ENCODE results near the gene ARHGEF1.
"Not testable (repeated sequence)": the region's sequence is repeated elsewhere in the genome, so short reads cannot be mapped to it uniquely, and the experiment has no call there.

ARHGEF1 gene

DNA sequence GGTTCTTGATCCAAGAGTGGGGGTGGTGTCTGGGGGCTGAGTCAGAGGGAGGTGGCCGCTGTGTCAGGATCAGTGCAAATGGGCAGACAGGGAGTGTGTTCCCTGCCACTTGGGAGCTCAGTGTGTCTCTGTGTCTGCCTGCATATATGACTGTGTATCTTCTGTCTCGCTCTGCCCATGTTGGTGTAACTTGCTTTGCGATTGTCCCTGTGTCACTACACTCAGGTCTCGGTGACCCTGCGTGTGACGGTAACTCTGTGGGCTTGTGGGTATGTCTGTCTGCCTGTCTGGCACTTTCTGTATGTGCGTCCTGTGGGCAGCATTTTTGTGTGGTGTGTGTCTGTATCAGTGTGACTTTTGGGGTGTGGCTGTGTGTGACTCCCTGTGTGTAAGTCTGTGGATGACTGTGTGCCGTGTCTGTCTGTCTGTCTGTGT, 53.4 kb downstream of the ARHGEF1 start:
- H3K4me3 ChIP-seq (ENCODE audit: low read depth, low read length) = no peak overlapping the region
- DNase-seq (ENCODE audit: low read depth) = no peak
- no peak for TF ChIP-seq MYC (IDR thresholded peaks at IDR 0.05; ENCODE audit: low read depth, low read length)
- TF ChIP-seq, protein P1, sequence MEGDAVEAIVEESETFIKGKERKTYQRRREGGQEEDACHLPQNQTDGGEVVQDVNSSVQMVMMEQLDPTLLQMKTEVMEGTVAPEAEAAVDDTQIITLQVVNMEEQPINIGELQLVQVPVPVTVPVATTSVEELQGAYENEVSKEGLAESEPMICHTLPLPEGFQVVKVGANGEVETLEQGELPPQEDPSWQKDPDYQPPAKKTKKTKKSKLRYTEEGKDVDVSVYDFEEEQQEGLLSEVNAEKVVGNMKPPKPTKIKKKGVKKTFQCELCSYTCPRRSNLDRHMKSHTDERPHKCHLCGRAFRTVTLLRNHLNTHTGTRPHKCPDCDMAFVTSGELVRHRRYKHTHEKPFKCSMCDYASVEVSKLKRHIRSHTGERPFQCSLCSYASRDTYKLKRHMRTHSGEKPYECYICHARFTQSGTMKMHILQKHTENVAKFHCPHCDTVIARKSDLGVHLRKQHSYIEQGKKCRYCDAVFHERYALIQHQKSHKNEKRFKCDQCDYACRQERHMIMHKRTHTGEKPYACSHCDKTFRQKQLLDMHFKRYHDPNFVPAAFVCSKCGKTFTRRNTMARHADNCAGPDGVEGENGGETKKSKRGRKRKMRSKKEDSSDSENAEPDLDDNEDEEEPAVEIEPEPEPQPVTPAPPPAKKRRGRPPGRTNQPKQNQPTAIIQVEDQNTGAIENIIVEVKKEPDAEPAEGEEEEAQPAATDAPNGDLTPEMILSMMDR (IDR thresholded peaks at IDR 0.05; ENCODE audit: low read depth, low read length) = no peak

GRCh38 chr19:41936961-41937360, 54.0 kb downstream of the ARHGEF1 start:
- DNase-seq (ENCODE audit: low read depth) = no peak
- TF ChIP-seq, protein P2, sequence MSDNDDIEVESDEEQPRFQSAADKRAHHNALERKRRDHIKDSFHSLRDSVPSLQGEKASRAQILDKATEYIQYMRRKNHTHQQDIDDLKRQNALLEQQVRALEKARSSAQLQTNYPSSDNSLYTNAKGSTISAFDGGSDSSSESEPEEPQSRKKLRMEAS (IDR thresholded peaks at IDR 0.05; ENCODE audit: low read depth, low read length) = no peak
- TF ChIP-seq POLR2A (IDR thresholded peaks at IDR 0.05; ENCODE audit: extremely low read depth, insufficient read length) (no peak), MYC (IDR thresholded peaks at IDR 0.05; ENCODE audit: low read depth, low read length) (no peak)
- TF ChIP-seq, protein P1 (IDR thresholded peaks at IDR 0.05; ENCODE audit: low read depth, low read length) = no peak
- H3K4me3 ChIP-seq (ENCODE audit: low read depth, low read length) = no peak overlapping the region

GRCh38 chr19:41937525-41938468, 54.8 kb downstream of the ARHGEF1 start:
- H3K4me3 ChIP-seq (ENCODE audit: low read depth, low read length) = no peak overlapping the region
- TF ChIP-seq, protein P1 (IDR thresholded peaks at IDR 0.05; ENCODE audit: low read depth, low read length) = no peak
- no peak for TF ChIP-seq MYC (IDR thresholded peaks at IDR 0.05; ENCODE audit: low read depth, low read length)
- TF ChIP-seq, protein P2 (IDR thresholded peaks at IDR 0.05; ENCODE audit: low read depth, low read length) = no peak
- TF ChIP-seq POLR2A (IDR thresholded peaks at IDR 0.05; ENCODE audit: extremely low read depth, insufficient read length) = no peak
- DNase-seq (ENCODE audit: low read depth) = no peak

DNA sequence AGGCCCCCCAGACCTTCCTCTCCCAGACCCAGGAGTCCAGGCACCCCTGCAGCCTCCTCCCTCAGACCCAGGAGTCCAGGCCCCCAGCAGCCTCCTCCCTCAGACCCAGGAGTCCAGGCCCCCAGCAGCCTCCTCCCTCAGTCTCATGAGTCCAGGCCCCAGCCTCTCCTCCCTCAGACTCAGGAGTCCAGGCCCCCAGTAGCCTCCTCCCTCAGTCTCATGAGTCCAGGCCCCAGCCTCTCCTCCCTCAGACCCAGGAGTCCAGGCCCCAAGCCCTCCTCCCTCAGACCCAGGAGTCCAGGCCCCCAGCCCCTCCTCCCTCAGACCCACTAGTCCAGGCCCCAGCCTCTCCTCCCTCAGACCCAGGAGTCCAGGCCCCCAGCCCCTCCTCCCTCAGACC, 56.2 kb downstream of the ARHGEF1 start:
- not testable (repeated sequence) for DNase-seq (ENCODE audit: low read depth); H3K4me3 ChIP-seq (ENCODE audit: low read depth, low read length)

DNA sequence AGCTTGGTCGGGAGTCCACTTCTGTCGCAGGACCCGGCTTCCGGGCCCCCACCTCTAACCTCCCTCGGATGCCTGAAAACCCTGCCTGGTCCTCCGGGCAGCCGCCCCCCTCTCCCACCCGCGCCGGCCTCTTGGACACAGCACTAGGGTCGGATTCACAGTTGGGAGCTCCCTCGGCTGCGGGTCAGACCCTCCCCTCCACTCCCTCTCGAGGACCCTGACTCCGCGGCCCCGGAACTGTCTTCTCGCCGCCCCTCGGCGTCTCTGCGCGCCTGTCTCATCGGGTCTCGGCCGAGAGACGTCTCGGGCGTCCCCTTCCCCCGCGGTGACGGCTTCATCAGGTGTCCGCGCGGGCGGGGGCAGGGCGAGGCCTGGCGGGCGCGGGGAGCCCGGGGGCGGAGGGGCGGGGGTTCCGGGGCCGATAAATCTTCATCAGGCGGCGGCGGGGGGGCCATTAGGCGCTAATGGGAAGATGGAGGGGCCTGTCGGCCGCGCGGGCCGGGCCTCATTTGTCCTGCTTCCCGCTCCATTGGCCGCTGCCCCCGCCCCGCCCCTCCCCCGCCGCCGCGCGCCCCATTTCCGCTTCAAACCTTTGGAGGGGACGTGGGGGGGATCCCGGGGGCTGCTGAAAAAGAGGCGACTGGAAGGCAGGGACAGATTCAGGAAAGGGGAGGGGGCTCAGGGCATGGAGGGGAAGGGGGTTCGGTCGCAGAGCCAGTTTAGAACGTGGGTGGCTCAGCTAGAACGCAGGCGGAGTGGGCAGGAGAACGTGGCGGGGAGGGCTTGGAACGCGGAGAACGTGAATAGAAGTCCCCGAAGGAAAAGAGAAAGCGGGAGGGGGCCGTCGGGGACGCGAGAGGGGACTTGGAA, 57.1 kb downstream of the ARHGEF1 start:
- H3K4me3 ChIP-seq (ENCODE audit: low read depth, low read length) = no peak overlapping the region
- DNase-seq (ENCODE audit: low read depth) = no peak
- TF ChIP-seq, protein P2 (IDR thresholded peaks at IDR 0.05; ENCODE audit: low read depth, low read length) = no peak
- no peak for TF ChIP-seq MYC (IDR thresholded peaks at IDR 0.05; ENCODE audit: low read depth, low read length)
- TF ChIP-seq, protein P1 (IDR thresholded peaks at IDR 0.05; ENCODE audit: low read depth, low read length) = no peak
- no peak for TF ChIP-seq POLR2A (IDR thresholded peaks at IDR 0.05; ENCODE audit: extremely low read depth, insufficient read length)

DNA sequence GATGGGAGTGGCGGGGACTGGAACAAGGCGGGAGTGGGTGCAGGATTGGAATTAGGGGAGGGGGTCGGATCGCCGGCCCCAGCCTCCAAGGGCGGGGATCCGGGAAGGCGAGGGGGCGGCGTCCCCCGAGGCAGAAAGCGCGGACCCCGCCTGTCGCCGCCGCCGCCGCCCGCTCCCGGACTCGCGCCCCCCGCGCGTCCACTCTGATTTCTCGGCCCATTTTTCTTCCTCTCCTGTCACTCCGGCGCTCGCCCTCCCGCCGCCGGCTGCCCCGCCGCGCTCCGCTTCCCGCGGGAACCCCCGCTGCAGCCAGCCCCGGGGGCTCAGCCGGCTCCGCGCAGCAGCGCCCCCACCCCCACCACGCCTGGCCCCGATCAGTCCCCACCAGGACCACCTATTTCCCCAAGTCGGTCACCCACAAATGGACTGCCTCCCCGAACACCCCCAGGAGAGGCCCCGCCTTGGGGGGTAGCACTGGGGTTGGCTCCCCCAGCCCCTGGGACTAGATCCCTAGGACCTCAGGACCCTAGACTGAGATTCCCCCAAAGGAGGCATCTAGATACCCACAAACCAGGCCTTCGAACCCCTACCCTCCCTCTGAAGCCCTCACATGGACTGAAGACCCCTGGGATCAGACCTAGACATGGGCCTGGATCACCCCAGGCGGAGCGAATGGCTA, 57.9 kb downstream of the ARHGEF1 start:
- H3K4me3 ChIP-seq (ENCODE audit: low read depth, low read length) = no peak overlapping the region
- DNase-seq (ENCODE audit: low read depth) = no peak
- no peak for TF ChIP-seq POLR2A (IDR thresholded peaks at IDR 0.05; ENCODE audit: extremely low read depth, insufficient read length)
- TF ChIP-seq, protein P1 (IDR thresholded peaks at IDR 0.05; ENCODE audit: low read depth, low read length) = no peak
- TF ChIP-seq, protein P2 (IDR thresholded peaks at IDR 0.05; ENCODE audit: low read depth, low read length) = no peak
- no peak for TF ChIP-seq MYC (IDR thresholded peaks at IDR 0.05; ENCODE audit: low read depth, low read length)
